HG02885 (cell line): ENCODE data around the gene DHX38.
A peak's percentile ranks its signal among the peaks of the same experiment; 100 is the strongest.
"Not testable (repeated sequence)": the region's sequence is repeated elsewhere in the genome, so short reads cannot be mapped to it uniquely, and the experiment has no call there.

Experiments used
- ATAC-seq: cut with Tn5 transposase; IDR thresholded peaks from one replicate; pipeline ENCODE4 v1.9.1; 2021; ENCODE audit warnings: mild to moderate bottlenecking; ENCODE audit not compliant: unreplicated experiment, poor library complexity

DHX38 gene

GRCh38 chr16:72093448-72094265, at the start of gene DHX38, which contains the start of gene TXNL4B:
TSS of gene DHX38 (plus strand) at chr16:72093847. CDS start at chr16:72096158, 2,311 bp downstream.
TSS of gene TXNL4B (minus strand) at chr16:72093620. CDS start at chr16:72090749, 2,871 bp downstream.
- peak; percentile 98 for ATAC-seq

DNA sequence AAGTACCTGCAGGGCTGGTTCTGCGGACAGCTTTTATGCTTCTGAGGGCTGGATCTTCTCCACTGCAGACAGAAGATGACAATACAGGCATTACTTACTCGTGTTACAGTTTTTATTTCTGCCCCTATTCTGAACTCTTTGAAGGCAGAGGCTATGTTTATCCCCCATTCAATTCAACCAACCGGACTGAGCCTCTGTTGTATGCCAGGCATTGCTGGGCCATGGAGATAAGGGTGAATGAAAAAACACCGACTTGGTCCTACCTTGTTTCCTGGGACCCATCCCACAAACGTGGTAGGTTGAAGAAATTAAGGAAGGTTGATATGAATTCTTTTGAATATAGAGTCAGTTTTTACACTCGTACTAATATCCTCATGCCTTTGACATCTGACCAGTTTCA, 49.4 kb upstream of the DHX38 start:
- no peak for ATAC-seq

DNA sequence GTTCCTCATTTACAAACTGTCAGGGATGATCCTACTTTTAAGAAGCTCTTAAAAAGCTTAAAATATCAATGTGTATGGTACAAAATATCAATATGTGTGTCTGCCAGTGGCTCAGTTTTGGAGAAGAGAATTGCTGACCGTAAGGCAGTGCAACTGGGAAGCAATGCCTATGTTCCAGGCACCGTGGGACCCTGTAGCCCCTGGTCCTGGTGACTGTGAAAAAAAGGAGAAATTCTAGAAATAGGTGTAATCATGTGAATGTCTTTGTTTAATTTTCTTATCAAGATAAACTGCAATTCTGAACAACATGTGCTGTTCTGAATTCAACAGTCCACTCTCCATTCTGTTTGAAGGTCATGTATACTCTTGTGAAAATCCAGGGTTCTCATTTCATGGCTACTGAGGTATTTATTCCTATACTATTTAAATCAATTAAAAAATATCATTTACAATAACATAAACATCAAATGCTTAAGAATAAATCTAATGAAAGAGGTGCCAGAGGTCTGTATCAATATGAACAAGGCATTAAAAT, 48.8 kb upstream of the DHX38 start:
- no peak for ATAC-seq

DNA sequence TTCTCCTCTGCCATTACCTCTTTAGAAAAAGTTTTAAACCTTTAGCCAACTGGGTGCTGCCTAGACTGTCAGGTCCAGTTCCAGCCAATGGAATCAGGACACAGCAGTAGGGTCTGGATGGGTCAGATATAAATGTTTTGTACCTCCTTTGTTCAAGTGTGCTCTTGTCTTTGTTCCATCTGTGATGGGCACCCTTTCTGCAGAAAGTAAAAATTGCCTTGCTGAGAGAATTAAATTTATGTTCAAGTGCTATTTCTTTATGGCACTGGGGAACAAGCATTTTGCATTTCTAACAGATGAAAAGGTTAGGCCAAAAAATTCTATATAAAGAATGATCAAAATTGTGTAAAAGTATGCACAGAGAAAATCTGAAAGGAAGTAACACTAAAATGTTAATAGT, 44.5 kb upstream of the DHX38 start:
- ATAC-seq = no peak

DNA sequence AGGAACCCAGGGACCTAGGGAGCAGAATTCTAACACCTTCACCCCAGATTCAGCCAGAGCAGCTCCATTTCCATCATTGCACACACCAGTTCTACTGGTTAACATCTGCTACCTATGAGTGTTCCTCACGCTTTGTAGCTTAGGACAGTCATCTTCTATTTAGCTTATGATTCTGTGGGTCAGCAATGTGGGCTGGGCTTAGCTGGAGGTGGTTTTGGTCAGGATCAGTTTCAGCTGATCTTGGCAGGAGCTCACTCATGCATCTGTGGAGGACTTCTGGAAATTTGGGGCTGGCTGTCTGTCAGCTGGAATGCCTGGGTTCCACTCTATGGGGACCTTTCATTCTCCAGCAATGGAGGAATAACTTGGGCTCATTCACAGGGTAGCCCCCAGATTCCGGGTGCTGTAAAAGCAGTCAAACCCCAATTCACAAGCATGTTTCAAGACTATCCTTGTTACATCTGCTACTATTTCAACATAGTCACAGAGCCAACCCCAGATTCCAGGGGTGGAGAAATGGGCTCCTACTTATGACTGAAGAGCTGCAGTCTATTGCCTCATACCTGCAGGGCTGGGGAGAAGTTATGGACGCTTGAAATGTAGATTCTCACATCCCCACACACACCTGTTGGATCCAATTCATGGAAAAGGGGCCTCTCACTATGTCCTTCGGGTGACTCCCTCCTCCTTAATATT, 42.7 kb upstream of the DHX38 start:
- ATAC-seq = no peak

GRCh38 chr16:72051818-72052217, 41.8 kb upstream of the DHX38 start:
- no peak for ATAC-seq

DNA sequence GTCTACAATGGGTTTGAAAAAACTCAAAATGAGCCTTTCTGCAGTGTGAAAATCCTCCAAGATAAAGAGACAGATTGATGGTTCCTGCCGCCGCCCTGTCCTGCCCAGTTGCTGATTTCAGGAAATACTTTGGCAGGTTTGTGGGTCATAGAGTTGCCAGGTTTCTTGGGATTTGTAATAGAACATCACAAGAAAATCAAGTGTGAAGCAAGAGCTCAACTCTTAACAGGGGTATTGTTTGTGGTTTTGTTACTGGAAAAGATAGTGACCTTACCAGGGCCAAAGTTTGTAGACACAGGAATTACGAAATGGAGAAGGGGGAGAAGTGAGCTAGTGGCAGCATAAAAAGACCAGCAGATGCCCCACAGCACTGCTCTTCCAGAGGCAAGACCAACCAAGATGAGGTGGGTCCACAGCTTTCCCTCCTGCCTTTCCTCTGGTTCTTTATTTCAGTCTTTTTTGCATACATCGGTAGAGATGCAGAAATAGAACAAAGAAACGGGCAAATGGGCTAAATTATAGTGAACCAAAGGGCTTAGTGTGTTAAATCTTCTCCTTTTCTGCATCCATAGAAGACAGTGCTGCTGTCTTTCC, 39.3 kb upstream of the DHX38 start, which contains the start of gene HP:
TSS of gene HP (plus strand) at position 252 of the 594 bp plus-strand sequence. CDS start at position 400, 148 bp downstream.
- ATAC-seq = not testable (repeated sequence)

- ATAC-seq = no peak
Observed at GRCh38 chr16:72055911-72056310, 37.7 kb upstream of the DHX38 start.

DNA sequence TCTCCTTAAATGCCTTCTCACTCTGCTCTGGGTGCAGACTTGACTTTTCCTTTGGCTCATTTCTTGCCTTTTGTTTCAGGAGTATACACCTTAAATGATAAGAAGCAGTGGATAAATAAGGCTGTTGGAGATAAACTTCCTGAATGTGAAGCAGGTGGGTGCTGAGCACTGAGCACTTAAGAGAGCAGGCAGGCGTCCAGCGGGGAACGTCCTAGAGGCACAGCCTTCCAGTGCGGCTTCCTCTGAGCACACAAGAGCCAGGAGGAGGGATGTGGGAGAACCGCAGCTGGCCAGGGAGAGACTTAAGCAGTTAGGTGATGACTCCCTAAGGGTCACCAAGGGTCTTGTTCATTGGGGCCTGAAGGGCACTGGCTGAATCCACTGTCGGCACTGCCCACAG, 36.3 kb upstream of the DHX38 start:
- not testable (repeated sequence) for ATAC-seq

- ATAC-seq = not testable (repeated sequence)
Observed at GRCh38 chr16:72059060-72059459, 34.6 kb upstream of the DHX38 start.

DNA sequence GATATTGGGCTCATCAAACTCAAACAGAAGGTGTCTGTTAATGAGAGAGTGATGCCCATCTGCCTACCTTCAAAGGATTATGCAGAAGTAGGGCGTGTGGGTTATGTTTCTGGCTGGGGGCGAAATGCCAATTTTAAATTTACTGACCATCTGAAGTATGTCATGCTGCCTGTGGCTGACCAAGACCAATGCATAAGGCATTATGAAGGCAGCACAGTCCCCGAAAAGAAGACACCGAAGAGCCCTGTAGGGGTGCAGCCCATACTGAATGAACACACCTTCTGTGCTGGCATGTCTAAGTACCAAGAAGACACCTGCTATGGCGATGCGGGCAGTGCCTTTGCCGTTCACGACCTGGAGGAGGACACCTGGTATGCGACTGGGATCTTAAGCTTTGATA, 33.2 kb upstream of the DHX38 start:
- no peak for ATAC-seq

DNA sequence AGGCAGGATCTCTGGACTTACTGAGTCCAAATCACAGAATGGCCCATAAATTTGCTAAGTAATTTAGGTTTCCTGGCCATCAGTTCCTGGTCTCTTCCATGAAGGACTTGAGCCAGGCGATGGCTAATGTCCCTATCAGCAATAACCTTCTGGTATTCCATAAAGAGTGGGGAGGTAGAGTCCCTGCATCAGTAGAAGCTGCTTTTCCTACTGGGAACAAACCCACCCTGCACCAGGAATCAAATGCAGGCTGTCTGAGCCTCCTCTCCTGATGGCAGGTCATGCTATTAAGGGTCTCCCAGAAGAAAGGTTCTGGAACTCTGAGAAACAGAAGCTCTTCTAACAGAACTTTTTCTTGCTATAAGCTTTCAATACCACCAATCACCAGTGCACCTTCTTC, 32.1 kb upstream of the DHX38 start:
- ATAC-seq = no peak

DNA sequence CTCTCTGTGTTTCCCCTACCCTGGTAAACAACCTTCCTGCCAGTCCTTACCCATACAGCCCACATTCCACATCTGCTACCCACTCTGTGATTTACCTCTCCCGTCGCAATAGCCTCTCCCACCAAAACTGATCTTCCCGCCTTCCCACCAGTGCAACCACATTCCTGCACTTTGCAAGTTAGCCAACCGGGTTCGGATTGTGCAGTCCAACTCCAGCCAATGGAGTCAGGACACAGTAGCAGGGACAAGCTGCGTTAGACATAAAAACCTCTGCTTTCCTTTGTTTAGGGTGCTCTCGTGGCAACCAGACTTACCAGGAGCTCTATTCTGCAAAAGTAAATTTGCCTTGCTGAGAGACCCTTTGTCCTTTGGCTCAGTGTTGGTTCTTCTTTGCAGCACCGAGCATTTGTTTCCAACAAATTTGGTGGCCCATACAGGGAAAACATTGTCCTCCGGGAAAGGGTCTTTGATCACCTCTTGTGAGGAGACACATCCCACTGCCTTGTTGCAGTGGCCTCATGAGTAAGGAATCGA, 29.2 kb upstream of the DHX38 start:
- no peak for ATAC-seq

GRCh38 chr16:72066747-72067146, 26.9 kb upstream of the DHX38 start:
- peak; percentile 60 for ATAC-seq

- no peak for ATAC-seq
Observed at GRCh38 chr16:72068930-72069329, 24.7 kb upstream of the DHX38 start.

- no peak for ATAC-seq
Observed at GRCh38 chr16:72072514-72073342, 20.9 kb upstream of the DHX38 start.

DNA sequence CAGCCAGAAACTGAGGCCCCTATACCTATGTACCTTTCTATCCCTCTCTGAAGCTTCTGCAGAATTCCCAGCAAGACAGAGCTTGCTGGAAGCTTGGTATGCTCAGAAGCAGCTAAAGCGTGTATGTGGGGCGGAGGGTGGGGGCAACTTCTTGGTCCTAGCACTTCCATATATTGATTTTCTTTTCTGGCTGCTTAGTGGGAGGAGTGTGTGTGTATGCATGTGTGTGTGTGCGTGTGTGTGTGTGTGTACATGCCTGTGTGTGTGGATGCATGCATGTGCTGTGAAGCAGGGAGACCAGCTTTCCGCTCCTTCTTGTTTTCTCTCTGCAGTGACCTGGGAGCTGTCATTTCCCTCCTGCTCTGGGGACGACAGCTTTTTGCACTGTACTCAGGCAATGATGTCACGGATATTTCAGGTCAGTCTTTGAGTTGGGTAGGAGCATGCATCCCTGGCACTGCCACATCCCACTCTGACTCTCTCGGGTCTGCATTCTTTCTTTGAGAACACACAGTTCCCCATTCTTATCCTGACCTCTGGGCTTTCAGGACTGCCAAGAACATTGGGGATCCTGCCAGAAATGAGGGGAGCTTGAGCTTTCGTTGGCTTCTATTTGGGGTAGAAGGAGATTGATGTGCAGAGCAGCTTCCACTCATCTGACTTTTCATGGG, 20.0 kb upstream of the DHX38 start:
- no peak for ATAC-seq

DNA sequence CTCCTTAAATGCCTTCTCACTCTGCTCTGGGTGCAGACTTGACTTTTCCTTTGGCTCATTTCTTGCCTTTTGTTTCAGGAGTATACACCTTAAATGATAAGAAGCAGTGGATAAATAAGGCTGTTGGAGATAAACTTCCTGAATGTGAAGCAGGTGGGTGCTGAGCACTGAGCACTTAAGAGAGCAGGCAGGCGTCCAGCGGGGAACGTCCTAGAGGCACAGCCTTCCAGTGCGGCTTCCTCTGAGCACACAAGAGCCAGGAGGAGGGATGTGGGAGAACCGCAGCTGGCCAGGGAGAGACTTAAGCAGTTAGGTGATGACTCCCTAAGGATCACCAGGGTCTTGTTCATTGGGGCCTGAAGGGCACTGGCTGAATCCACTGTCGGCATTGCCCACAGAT, 18.6 kb upstream of the DHX38 start:
- not testable (repeated sequence) for ATAC-seq
